HepG2 (cell line): Measurements from ENCODE around the gene TAF13. TPM values are rescaled to one million over a fixed set of nuclear protein-coding genes. Genes with fewer than 3 reads are reported as not detected.

Source experiments
- KAT8 ChIP-seq: IDR thresholded peaks from 2 replicates; pipeline ENCODE4 v1.6.1; 2016; ENCODE audit warnings: missing genetic modification reagents, missing compliant biosample characterization
- LCORL ChIP-seq, 2 experiments: fragments of 450-650 bp in 1 of 2; sonication (generic) in 1 of 2; formaldehyde crosslinking in 1 of 2; IDR thresholded peaks; 2 replicates each; pipeline versions ENCODE4 v1.5.0 to v1.6.1; 2017 to 2020; ENCODE audit warnings: antibody characterized with exemption in 1 of 2, missing genetic modification reagents in 1 of 2
- MIER3 ChIP-seq: IDR thresholded peaks from 2 replicates; pipeline ENCODE4 v1.6.1; 2016; ENCODE audit warnings: missing compliant biosample characterization, borderline replicate concordance
- NCOR1 ChIP-seq: fragments of 200-600 bp; sonication (generic); IDR thresholded peaks from 2 replicates; pipeline ENCODE4 v1.7.0; 2017; ENCODE audit warnings: antibody characterized with exemption, low read length, borderline replicate concordance
- NR1H2 ChIP-seq: sonication (generic); formaldehyde crosslinking; IDR thresholded peaks from 2 replicates; pipeline ENCODE4 v1.8.1; 2022; ENCODE audit warnings: low read depth, missing genetic modification reagents, borderline replicate concordance
- POLR2AphosphoS5 ChIP-seq: IDR thresholded peaks from 2 replicates; pipeline ENCODE4 v1.6.1; 2012; ENCODE audit warnings: low read depth, low read length
- RARA ChIP-seq: IDR thresholded peaks from 2 replicates; pipeline ENCODE4 v1.6.1; 2016; ENCODE audit warnings: missing genetic modification reagents, missing compliant biosample characterization
- RARG ChIP-seq: sonication (generic); formaldehyde crosslinking; IDR thresholded peaks from 2 replicates; pipeline ENCODE4 v1.4.0; 2020; ENCODE audit warnings: low read depth, mild to moderate bottlenecking, missing genetic modification reagents
- SOX6 ChIP-seq, 2 experiments: fragments of 450-650 bp in 1 of 2; sonication (generic) in 1 of 2; formaldehyde crosslinking in 1 of 2; IDR thresholded peaks; 2 replicates each; pipeline versions ENCODE4 v1.4.0 to v1.6.1; 2017 to 2020; ENCODE audit warnings: antibody characterized with exemption in 1 of 2, mild to moderate bottlenecking in 1 of 2, missing genetic modification reagents in 1 of 2
- SRSF4 ChIP-seq: fragments of 200-400 bp; formaldehyde crosslinking; IDR thresholded peaks from one replicate; pipeline ENCODE4 v1.6.1; 2018; ENCODE audit warnings: mild to moderate bottlenecking, low read depth, low read length, moderate library complexity; ENCODE audit not compliant: poor library complexity, severe bottlenecking
- ZBTB20 ChIP-seq: sonication (generic); formaldehyde crosslinking; IDR thresholded peaks from 2 replicates; pipeline ENCODE4 v1.8.1; 2023; ENCODE audit warnings: missing genetic modification reagents, low read depth, mild to moderate bottlenecking, borderline replicate concordance
- ZFYVE20 ChIP-seq: sonication (generic); formaldehyde crosslinking; IDR thresholded peaks from 2 replicates; pipeline ENCODE4 v1.8.0; 2023; ENCODE audit warnings: low read depth, mild to moderate bottlenecking, moderate library complexity, missing genetic modification reagents, borderline replicate concordance
- ZNF143 ChIP-seq: sonication (generic); formaldehyde crosslinking; IDR thresholded peaks from 2 replicates; pipeline ENCODE4 v1.4.0; 2020; ENCODE audit warnings: missing genetic modification reagents
- ZNF17 ChIP-seq: sonication (generic); formaldehyde crosslinking; IDR thresholded peaks from 2 replicates; pipeline ENCODE4 v1.5.0; 2020; ENCODE audit warnings: mild to moderate bottlenecking, missing genetic modification reagents
- ZNF264 ChIP-seq: sonication (generic); formaldehyde crosslinking; IDR thresholded peaks from 2 replicates; pipeline ENCODE4 v1.4.0; 2020; ENCODE audit warnings: missing genetic modification reagents
- ZNF567 ChIP-seq: sonication (generic); formaldehyde crosslinking; IDR thresholded peaks from 2 replicates; pipeline ENCODE4 v1.8.1; 2023; ENCODE audit warnings: mild to moderate bottlenecking, missing genetic modification reagents, borderline replicate concordance
- ZNF619 ChIP-seq: sonication (generic); formaldehyde crosslinking; IDR thresholded peaks from 2 replicates; pipeline ENCODE4 v1.4.0; 2020; ENCODE audit warnings: mild to moderate bottlenecking, missing genetic modification reagents
- ZNF782 ChIP-seq: sonication (generic); formaldehyde crosslinking; IDR thresholded peaks from 2 replicates; pipeline ENCODE4 v1.4.0; 2020; ENCODE audit warnings: missing genetic modification reagents, mild to moderate bottlenecking, borderline replicate concordance
- ZNF841 ChIP-seq: sonication (generic); formaldehyde crosslinking; IDR thresholded peaks from 2 replicates; pipeline ENCODE4 v1.8.1; 2023; ENCODE audit warnings: missing genetic modification reagents, borderline replicate concordance
- polyA plus RNA-seq, 8 experiments: library from polyadenylated mRNA; depleted of rRNA in 3 of 8; stranded (reverse) in 7 of 8; unstranded in 1 of 8; fragments of >200 nt; fragmentation: Illumina TruSeq in 4 of 8; extraction: Trizol in 4 of 8; gene quantifications; 2 replicates each; pipeline versions ENCODE4 v1.2.1 to v1.2.3, GENCODE V29; 2011 to 2016; ENCODE audit warnings: low read depth in 4 of 8, missing spikeins in 1 of 8, mixed read lengths in 1 of 8; ENCODE audit not compliant: insufficient read depth in 1 of 8
- total RNA-seq, 5 experiments: library from RNA; depleted of rRNA; stranded (reverse); fragments of >200 nt; fragmentation: Illumina TruSeq; extraction: Trizol; gene quantifications; 2 replicates each; pipeline ENCODE4 v1.2.3, GENCODE V29; 2016; ENCODE audit warnings: low read depth in 1 of 5
- TF ChIP-seq, protein P1 (sequence below): sonication (generic); formaldehyde crosslinking; IDR thresholded peaks from 2 replicates; pipeline ENCODE4 v1.4.0; 2020; ENCODE audit warnings: missing genetic modification reagents, borderline replicate concordance
- TF ChIP-seq, protein P2 (sequence below): sonication (generic); formaldehyde crosslinking; IDR thresholded peaks from 2 replicates; pipeline ENCODE4 v1.8.0; 2022; ENCODE audit warnings: missing genetic modification reagents, low read depth, mild to moderate bottlenecking, borderline replicate concordance
- TF ChIP-seq, protein P3 (sequence below): sonication (generic); formaldehyde crosslinking; IDR thresholded peaks from 2 replicates; pipeline ENCODE4 v1.4.0; 2020; ENCODE audit warnings: missing genetic modification reagents

Gene TAF13
- total and polyA plus RNA-seq, 2 of the 13 experiments (the other 11 are each of a cell fraction or from before 2014, with no cell fraction given), result 11.5 to 36.3 TPM

DNA sequence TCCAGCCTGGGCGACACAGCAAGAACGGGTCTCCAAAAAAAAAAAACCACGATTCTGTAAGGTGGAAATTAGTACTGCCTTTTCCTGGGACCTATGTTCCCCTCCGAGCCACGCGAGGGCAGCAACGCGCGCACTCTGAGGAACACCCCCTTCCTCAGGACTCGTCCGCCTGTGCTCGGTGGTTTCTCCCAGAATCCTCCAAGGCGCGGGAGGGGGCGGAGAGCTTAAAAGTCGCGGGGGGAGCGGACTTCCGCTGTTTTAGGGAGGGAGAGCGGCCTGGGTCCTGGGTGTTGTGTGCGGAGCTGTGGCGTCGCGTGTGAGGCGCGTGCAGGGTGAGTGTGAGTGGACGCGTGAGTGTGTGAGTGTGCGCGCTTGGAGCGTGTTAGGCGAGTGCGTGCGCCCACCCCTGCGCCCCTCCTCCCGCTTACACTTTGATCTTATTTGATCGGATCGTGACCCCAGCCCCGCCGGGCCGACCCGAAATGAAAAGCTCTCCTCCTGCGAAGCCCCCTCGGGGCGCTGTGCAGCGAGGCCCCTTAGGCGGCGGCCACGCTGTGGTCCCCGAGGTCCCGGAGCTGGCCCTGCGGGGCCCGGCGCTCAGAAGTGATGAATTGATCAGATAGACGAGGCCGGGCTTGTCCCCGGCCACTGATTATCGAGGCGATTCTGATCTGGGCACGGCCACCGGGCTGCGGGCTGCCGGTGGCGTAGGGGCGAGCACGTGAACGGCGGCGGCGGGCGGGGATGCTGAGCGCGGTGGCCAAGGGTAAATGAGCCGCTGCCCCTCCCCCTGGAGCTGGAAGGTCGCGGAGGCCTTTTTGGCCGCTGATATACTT, 24.4 kb upstream of the TAF13 start (continued):
- peak; percentile 36; the same call in 1 of the 2 replicates for TF ChIP-seq LCORL (IDR thresholded peaks at IDR 0.05)
- peak; percentile 91 for TF ChIP-seq LCORL (CRISPR knock-in tag; IDR thresholded peaks at IDR 0.05)
- peak; percentile 45 for TF ChIP-seq SRSF4
- TF ChIP-seq NR1H2, result peak; percentile 87; the same call in 1 of the 2 replicates
- no peak; the same call in 1 of the 2 replicates for TF ChIP-seq ZNF619
- TF ChIP-seq ZNF567, result peak; percentile 26; the same call in 1 of the 2 replicates
- TF ChIP-seq ZNF264 (CRISPR knock-in tag), result 0 out of 2 replicates have a peak, but pooled peaks have one; percentile 39
- TF ChIP-seq MIER3 (CRISPR knock-in tag), result peak; percentile 87; the same call in 1 of the 2 replicates
- TF ChIP-seq ZNF841 (CRISPR knock-in tag), result peak; percentile 54
- TF ChIP-seq RARG (CRISPR knock-in tag), result no peak
- no peak for TF ChIP-seq ZNF17 (CRISPR knock-in tag)
- peak; percentile 100 for TF ChIP-seq POLR2AphosphoS5
- peak; percentile 93 for TF ChIP-seq KAT8 (CRISPR knock-in tag)
- TF ChIP-seq RARA, result peak; percentile 66
- no peak for TF ChIP-seq SOX6 (IDR thresholded peaks at IDR 0.05)
- TF ChIP-seq SOX6 (CRISPR knock-in tag; IDR thresholded peaks at IDR 0.05), result peak; percentile 84
- TF ChIP-seq, protein P1, sequence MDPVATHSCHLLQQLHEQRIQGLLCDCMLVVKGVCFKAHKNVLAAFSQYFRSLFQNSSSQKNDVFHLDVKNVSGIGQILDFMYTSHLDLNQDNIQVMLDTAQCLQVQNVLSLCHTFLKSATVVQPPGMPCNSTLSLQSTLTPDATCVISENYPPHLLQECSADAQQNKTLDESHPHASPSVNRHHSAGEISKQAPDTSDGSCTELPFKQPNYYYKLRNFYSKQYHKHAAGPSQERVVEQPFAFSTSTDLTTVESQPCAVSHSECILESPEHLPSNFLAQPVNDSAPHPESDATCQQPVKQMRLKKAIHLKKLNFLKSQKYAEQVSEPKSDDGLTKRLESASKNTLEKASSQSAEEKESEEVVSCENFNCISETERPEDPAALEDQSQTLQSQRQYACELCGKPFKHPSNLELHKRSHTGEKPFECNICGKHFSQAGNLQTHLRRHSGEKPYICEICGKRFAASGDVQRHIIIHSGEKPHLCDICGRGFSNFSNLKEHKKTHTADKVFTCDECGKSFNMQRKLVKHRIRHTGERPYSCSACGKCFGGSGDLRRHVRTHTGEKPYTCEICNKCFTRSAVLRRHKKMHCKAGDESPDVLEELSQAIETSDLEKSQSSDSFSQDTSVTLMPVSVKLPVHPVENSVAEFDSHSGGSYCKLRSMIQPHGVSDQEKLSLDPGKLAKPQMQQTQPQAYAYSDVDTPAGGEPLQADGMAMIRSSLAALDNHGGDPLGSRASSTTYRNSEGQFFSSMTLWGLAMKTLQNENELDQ (CRISPR knock-in tag), result no peak
- TF ChIP-seq ZNF782 (CRISPR knock-in tag), result peak; percentile 90; the same call in 1 of the 2 replicates
- peak; percentile 83 for TF ChIP-seq ZFYVE20 (CRISPR knock-in tag)
- peak; percentile 92 for TF ChIP-seq ZBTB20 (CRISPR knock-in tag)
- peak; percentile 93 for TF ChIP-seq ZNF143 (CRISPR knock-in tag)
- peak; percentile 22; the same call in 1 of the 2 replicates for TF ChIP-seq NCOR1
- TF ChIP-seq, protein P2, sequence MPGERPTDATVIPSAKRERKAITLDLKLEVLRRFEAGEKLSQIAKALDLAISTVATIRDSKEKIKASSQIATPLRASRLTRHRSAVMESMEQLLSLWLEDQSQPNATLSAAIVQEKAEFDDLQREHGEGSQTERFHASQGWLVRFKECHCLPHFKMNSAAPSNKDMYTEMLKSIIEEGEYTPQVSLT (CRISPR knock-in tag), result peak; percentile 86; the same call in 1 of the 2 replicates
- TF ChIP-seq, protein P3, sequence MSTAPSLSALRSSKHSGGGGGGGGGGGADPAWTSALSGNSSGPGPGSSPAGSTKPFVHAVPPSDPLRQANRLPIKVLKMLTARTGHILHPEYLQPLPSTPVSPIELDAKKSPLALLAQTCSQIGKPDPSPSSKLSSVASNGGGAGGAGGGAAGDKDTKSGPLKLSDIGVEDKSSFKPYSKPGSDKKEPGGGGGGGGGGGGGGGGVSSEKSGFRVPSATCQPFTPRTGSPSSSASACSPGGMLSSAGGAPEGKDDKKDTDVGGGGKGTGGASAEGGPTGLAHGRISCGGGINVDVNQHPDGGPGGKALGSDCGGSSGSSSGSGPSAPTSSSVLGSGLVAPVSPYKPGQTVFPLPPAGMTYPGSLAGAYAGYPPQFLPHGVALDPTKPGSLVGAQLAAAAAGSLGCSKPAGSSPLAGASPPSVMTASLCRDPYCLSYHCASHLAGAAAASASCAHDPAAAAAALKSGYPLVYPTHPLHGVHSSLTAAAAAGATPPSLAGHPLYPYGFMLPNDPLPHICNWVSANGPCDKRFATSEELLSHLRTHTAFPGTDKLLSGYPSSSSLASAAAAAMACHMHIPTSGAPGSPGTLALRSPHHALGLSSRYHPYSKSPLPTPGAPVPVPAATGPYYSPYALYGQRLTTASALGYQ, result 0 out of 2 replicates have a peak, but pooled peaks have one; percentile 50
